Omental fat pad (tissue), 4 donors: ENCODE results near the gene OLFML1. TPM values are rescaled to one million over a fixed set of nuclear protein-coding genes. Genes with fewer than 3 reads are reported as not detected.

Source experiments
- ATAC-seq: fragments of 150-250 bp; one replicate; pipeline ENCODE4 v1.9.1; 2016; ENCODE audit warnings: mild to moderate bottlenecking, moderate library complexity; ENCODE audit not compliant: low FRiP score
- DNase-seq: peaks from one replicate; pipeline ENCODE4 v3.0.0-alpha.2; 2019; ENCODE audit warnings: low spot score
- CTCF ChIP-seq, 3 donors: fragments of 450-650 bp; IDR thresholded peaks; one replicate each; pipeline ENCODE4 v1.5.1; 2016 to 2017; ENCODE audit warnings: antibody characterized with exemption in 3 of 3, mild to moderate bottlenecking in 3 of 3, moderate library complexity in 2 of 3
- total RNA-seq, 4 donors: library from RNA; depleted of rRNA; stranded (reverse); fragments of >200 nt; gene quantifications; one replicate each; pipeline ENCODE4 v1.1.0, GENCODE V29; 2016

OLFML1 gene
- total RNA-seq, 4 donors from 2014 or later = 6.5 to 40.7 (median 13.4) TPM

- ATAC-seq = no peak
Observed at GRCh38 chr11:7473717-7474116, 11.6 kb upstream of the OLFML1 start.

GRCh38 chr11:7480113-7480512 lies 5.2 kb upstream of the OLFML1 start:
- no peak for TF ChIP-seq CTCF (IDR thresholded peaks at IDR 0.05)
- no peak for ATAC-seq
- no peak for DNase-seq

More at GRCh38 chr11:7473717-7474116, 11.6 kb upstream of the OLFML1 start:
- no peak for DNase-seq
- TF ChIP-seq CTCF (IDR thresholded peaks at IDR 0.05) = no peak

GRCh38 chr11:7484131-7484530 lies 1.2 kb upstream of the OLFML1 start:
- DNase-seq = no peak
- TF ChIP-seq CTCF (IDR thresholded peaks at IDR 0.05) = no peak
- ATAC-seq = peak; percentile 25

- no peak for TF ChIP-seq CTCF (IDR thresholded peaks at IDR 0.05)
- DNase-seq = no peak
- ATAC-seq = peak; percentile 53
Observed at GRCh38 chr11:7484645-7485044, 661 bp upstream of the OLFML1 start.

- no peak for TF ChIP-seq CTCF (IDR thresholded peaks at IDR 0.05)
- ATAC-seq (no peak), DNase-seq (no peak)
Observed at GRCh38 chr11:7486098-7486780, 933 bp downstream of the OLFML1 start.

- ATAC-seq (no peak), DNase-seq (no peak)
- TF ChIP-seq CTCF (IDR thresholded peaks at IDR 0.05) = no peak
Observed at GRCh38 chr11:7486781-7487140, 1.5 kb downstream of the OLFML1 start.

GRCh38 chr11:7487360-7487759 lies 2.1 kb downstream of the OLFML1 start:
- ATAC-seq = no peak
- TF ChIP-seq CTCF (IDR thresholded peaks at IDR 0.05) = no peak

More at GRCh38 chr11:7487360-7487759, 2.1 kb downstream of the OLFML1 start:
- no peak for DNase-seq
